Esophagus (tissue), 2 donors: ENCODE results near the gene MPZL1. TPM values are rescaled to one million over a fixed set of nuclear protein-coding genes. Genes with fewer than 3 reads are reported as not detected.

Source experiments
- H3K27ac ChIP-seq, 2 donors: one replicate each; pipeline ENCODE4 v1.5.1; 2013; ENCODE audit warnings: low read depth in 2 of 2, mild to moderate bottlenecking in 2 of 2, inconsistent platforms in 1 of 2, low read length in 1 of 2, moderate library complexity in 1 of 2
- H3K27me3 ChIP-seq, 2 donors: one replicate each; pipeline ENCODE4 v1.6.1; 2013; ENCODE audit warnings: low read length in 2 of 2, control low read depth in 1 of 2, mild to moderate bottlenecking in 1 of 2; ENCODE audit not compliant: insufficient read depth in 2 of 2, control insufficient read depth in 1 of 2
- H3K36me3 ChIP-seq, 2 donors: one replicate each; pipeline ENCODE4 v1.6.1; 2013; ENCODE audit warnings: low read length in 1 of 2; ENCODE audit not compliant: control insufficient read depth in 2 of 2, insufficient read depth in 2 of 2
- H3K4me1 ChIP-seq, 2 donors: one replicate each; pipeline ENCODE4 v1.6.1; 2013; ENCODE audit warnings: low read length in 1 of 2; ENCODE audit not compliant: control insufficient read depth in 2 of 2, insufficient read depth in 2 of 2
- H3K4me3 ChIP-seq, 2 donors: one replicate each; pipeline ENCODE4 v1.5.1; 2013; ENCODE audit warnings: low read length in 2 of 2, mild to moderate bottlenecking in 2 of 2, low read depth in 1 of 2, moderate library complexity in 1 of 2
- H3K9me3 ChIP-seq, 2 donors: one replicate each; pipeline ENCODE4 v1.6.1; 2013; ENCODE audit warnings: mild to moderate bottlenecking in 2 of 2, low read depth in 1 of 2, low read length in 1 of 2, moderate library complexity in 1 of 2; ENCODE audit not compliant: control insufficient read depth in 2 of 2, insufficient read depth in 1 of 2
- WGBS, 2 donors: extraction: QIAGEN DNeasy Blood & Tissue Kit; methylation state at CpG; one replicate each; pipeline ENCODE4 v1.1.7; 2013; 5-methylcytosine and 5-hydroxymethylcytosine counted together
- polyA plus RNA-seq, 2 donors: library from polyadenylated mRNA; stranded (reverse); fragments of 200-250 nt; gene quantifications; one replicate each; pipeline ENCODE4 v1.2.3, GENCODE V29; 2013
- donor health status: healthy with polysubstance abuse.
- donor health status: Bipolar disorder and iron deficiency.

MPZL1 gene
- polyA plus RNA-seq, 2 donors = 16.2 to 22.5 TPM

DNA sequence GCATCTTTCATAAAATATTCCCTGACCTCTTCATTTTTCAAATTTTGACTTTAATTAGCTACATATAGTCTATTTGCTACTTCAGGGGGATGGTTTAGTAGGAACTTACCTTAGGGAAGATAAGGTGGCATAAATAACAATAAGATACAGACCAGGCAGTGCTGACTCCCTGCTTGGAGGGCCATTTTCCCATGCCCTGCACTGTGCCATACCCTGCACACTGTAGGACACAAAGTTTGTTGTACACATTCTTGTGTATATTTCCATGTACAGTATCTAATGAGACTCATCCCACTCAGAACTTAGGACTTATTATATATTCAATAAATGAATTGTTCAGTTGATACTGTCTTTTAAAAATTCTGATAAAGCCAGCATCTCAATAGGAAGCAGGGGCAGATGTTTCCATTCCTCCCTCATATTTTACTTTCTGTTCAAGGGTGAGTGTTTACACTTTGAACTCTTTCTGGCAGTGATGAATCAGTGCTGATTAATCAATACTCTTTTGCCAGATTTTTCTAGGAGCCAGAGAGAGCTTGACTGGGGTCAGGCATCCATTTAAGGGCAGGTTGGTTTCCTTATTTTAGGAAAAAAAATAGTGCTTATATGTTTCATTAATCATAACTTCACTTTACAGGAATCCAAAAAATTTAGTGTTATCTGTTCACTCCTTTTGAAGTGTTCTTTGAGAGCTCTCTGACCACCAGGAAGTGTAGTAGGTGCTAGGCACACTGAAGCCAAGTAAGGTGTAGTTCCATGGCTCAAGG is 30.6 kb downstream of the MPZL1 start:
- Histone ChIP-seq H3K9me3 (no peaks in the 10 kb centered on the region), H3K27ac (peak overlapping the region; percentile 70 to 73), H3K36me3 (no peaks in the 10 kb centered on the region), H3K27me3 (no peaks in the 10 kb centered on the region), H3K4me1 (peaks cover 0 to 6% of the 10 kb centered on the region in 2 donors), H3K4me3 (no peak overlapping the region)

DNA sequence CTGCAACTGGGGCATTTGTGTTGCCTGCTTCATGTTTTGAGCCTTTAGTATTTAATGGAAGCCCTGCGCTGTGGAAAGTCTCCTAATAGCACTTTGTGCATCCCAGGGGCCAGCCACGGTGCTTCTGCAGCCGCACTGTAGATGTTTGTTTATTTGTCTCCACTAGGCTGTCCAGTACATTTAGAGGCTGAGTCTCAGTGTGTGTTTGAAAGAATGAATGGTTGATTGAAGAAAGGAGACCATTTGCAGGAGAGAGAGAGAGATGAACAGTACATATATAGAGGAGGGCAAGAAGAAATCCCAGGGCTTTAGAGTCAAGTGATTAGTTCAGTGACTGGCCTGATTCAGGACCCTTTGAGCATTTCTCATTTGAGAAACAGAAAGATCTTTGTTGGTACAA is 33.9 kb downstream of the MPZL1 start:
- Histone ChIP-seq H3K36me3 (no peaks in the 10 kb centered on the region), H3K4me1 (peaks cover 0 to 6% of the 10 kb centered on the region in 2 donors), H3K9me3 (no peaks in the 10 kb centered on the region), H3K4me3 (no peak overlapping the region), H3K27ac (no peak overlapping the region), H3K27me3 (no peaks in the 10 kb centered on the region)
- 79 to 81% methylated on average over 3 of the region's 3 CpGs for WGBS, 2 donors

DNA sequence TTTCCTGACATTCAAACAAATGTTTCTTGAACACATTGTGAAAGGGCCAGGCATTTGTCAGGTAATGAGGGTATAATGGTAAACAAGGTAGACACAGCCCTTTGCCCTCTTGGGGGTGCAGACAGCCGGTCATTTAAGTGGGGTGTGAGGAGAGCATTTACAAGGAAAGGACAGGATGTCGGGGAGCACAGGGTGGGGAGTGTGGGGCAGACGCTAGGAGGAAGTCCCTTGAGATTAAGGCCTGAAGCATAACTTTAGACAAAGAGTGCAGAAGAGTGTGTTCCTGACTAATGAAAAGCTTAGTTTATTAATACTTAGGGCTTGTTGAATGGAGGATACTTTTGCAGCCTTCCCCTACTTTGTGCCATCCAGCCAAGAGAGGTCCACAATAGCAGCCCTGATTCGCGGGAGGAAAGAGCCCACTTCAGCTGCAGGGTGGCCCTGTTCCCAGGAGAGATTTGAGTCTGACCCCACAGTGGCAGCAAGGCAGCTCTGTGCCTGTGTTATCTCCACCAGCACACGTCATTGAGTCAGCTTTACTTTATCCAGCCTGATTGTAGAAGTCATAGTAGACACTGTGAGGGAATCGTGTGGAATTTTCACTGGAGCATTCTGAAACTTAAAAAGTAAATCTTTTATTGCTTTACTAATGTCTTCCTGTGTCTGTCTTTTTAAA is 35.1 kb downstream of the MPZL1 start:
- H3K27me3 ChIP-seq = no peaks in the 10 kb centered on the region
- no peaks in the 10 kb centered on the region for H3K36me3 ChIP-seq
- H3K4me1 ChIP-seq = peaks cover 0 to 6% of the 10 kb centered on the region in 2 donors
- H3K4me3 ChIP-seq = no peak overlapping the region
- H3K9me3 ChIP-seq = no peaks in the 10 kb centered on the region
- 62 to 74% methylated on average over 7 of the region's 7 CpGs for WGBS, 2 donors
- no peak overlapping the region for H3K27ac ChIP-seq

DNA sequence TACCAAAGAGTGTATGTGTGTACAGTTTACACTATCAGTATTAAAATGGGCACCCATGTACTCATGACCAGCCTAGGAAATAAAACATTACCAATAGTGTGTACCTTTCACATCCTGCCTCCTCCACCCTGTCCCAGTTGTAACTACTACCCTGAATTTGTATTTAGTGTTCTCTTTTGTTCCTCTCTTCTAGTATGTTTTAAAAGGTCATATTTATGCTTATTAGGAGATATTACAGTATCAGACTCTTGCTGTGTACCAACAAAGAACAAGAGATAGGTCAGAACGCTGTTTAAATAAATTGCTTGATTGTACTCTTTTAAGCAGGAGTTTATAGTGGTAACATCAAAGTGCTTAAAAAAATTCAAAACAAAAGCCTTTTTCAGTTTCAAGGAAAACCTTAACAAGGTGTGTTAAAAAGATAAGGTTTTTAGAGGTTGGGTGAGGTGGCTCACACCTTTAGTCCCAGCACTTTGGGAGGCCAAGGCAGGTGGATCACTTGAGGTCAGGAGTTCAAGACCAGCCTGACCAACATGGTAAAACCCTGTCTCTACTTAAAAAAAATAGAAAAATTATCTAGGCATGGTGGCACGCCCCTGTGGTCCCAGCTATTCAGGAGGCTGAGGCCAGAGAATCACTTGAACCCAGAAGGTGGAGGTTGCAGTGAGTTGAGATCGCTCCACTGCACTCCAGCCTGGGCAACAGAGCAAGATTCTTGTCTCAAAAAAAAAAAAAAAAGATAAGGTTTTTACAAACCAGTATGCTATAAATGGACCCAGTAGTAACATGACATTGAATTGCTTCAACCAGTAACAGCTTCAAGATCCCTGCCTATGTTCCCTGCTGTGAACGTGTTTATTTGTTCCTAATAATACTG is 35.9 kb downstream of the MPZL1 start:
- Histone ChIP-seq H3K27ac (no peak overlapping the region), H3K4me1 (peaks cover 0 to 4% of the 10 kb centered on the region in 2 donors)

DNA sequence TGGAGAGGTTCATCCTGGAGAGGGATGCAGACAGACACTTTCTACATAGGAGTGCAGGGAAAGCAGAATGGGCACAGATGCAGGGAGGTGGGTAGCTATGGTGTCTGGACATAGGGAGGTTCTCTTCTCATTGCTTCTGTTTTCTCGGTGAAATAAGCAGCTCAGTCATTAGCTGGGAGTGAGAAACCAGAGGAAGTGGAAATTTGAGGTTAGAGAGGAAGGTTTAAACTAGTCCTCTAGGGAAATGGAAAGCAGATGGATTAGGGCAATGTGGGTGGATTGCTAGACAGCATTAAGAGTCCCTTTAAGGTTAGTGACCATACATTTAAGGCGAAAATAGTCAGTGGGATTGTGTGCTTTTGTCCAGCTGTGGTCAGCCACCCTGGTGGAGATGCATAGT is 39.6 kb downstream of the MPZL1 start:
- 45 to 52% methylated on average over 2 of the region's 2 CpGs for WGBS, 2 donors
- no peaks in the 10 kb centered on the region for H3K27me3 ChIP-seq
- peaks cover 0 to 3% of the 10 kb centered on the region in 2 donors for H3K36me3 ChIP-seq
- no peaks in the 10 kb centered on the region for H3K9me3 ChIP-seq
- H3K4me3 ChIP-seq = no peak overlapping the region
- H3K4me1 ChIP-seq = no peaks in the 10 kb centered on the region
- no peak overlapping the region for H3K27ac ChIP-seq

More for the DNA sequence above, 35.9 kb downstream of the MPZL1 start:
- H3K9me3 ChIP-seq = no peaks in the 10 kb centered on the region
- H3K27me3 ChIP-seq = no peaks in the 10 kb centered on the region
- WGBS, 2 donors = 88 to 91% methylated on average over 4 of the region's 4 CpGs
- H3K36me3 ChIP-seq = no peaks in the 10 kb centered on the region
- H3K4me3 ChIP-seq = no peak overlapping the region

DNA sequence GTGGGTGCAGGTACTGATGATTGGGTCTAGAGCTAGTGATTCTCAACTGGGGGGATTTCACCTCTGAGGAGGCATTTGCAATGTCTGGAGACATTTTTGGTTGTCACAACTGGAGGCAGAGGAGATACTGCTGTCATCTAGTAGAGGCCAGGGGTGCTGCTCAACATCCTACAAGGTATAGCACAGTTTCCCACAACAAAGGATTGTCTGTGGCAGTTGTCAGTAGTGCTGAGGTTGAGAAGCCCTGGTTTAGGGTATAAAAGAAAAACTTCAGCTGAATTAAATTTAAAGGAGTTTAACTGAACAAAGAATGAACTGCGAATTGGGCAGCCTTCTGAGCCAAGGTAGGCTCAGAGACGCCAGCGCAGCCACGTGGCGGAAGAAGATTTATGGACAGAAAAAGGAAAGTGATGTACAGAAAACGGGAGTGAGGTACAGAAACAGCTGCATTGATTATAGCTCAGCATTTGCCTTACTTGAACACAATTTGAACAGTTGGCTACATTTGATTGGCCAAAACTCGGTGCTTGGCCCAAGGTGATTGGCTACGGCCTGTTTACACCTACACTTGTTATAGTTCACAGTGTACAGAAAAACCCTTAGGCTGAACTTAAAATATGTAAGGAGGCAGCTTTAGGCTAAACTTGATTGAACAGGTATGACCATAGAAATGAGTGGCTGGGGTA is 40.4 kb downstream of the MPZL1 start:
- Histone ChIP-seq H3K36me3 (peaks cover 0 to 5% of the 10 kb centered on the region in 2 donors), H3K27me3 (no peaks in the 10 kb centered on the region), H3K27ac (no peak overlapping the region), H3K4me3 (no peak overlapping the region), H3K9me3 (no peaks in the 10 kb centered on the region), H3K4me1 (no peaks in the 10 kb centered on the region)
- WGBS, 2 donors = 92 to 94% methylated on average over 8 of the region's 8 CpGs

DNA sequence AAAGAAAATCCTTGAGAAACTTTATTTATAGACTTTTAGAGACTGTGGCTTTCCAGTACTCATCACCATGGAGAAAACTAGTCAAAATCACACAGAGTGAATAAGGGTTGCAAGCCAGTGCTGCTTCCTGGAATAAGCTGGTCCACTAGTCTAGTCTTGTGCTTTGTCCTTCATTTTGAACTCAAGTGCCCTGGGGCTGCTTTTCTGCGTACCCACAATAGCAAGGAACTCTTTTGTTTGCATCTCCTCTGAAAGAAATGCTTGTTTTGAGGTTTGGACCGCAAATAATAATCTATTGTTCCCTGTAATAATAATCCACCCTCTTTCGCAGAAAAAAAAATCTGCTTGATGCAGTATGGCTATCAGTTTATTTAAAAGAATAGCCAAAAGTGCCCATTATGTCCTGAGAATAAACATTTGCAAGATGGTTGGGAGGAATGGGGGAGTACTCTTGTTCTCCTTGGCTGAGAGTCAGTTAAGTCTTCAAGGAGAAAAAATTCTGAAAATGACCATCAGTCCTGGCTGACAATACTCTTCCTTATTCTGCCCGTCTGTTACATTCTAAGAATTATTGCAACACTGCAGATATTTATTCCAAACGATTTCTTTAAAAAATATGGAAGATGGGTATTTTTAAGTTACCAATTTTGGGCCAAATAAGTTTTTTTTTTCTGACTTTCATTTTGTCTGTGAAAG is 41.9 kb downstream of the MPZL1 start:
- H3K36me3 ChIP-seq = peaks cover 2 to 5% of the 10 kb centered on the region in 2 donors
- H3K4me3 ChIP-seq = no peak overlapping the region
- H3K4me1 ChIP-seq = no peaks in the 10 kb centered on the region
- no peaks in the 10 kb centered on the region for H3K27me3 ChIP-seq
- WGBS, 2 donors = 40 to 67% methylated on average over 5 of the region's 5 CpGs
- no peak overlapping the region for H3K27ac ChIP-seq
- H3K9me3 ChIP-seq = no peaks in the 10 kb centered on the region

DNA sequence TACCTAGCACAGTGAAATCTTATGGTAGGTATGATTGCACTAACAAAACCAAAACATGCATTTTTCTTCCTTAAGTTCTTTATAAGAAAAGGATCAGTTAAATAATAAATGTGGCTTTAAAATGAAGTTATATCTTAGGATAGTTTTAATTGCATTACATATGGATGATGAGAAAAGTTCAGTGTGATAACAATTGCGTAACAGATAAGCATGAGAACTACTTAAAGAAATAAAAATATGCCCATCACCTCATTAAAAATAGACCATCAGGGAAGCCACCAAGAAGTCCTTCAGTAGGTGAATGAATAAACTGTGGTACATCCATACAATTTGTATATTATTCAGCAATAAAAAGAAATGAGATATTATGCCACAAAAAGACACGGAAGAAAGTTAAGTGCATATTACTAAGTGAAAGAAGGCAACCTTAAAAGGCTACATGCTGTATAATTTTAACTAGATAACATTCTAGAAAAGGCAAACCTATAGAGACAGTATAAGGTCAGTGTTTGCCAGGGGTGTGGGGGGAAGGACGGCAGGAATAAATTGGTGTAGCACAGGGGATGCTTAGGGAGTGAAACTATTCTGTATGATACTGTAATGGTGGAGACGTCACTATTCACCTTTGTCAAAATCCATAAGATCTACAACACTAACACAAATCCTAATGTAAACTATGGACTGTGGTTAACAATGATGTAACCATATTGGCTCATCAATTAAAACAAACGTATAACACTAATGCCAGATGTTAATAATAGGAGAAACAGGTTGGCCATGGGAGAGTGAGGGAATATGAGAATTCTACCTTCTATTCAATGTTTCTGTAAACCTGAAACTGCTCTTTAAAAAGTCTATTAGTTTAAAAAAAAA is 42.9 kb downstream of the MPZL1 start:
- Histone ChIP-seq H3K9me3 (no peaks in the 10 kb centered on the region), H3K27me3 (no peaks in the 10 kb centered on the region), H3K36me3 (peaks cover 5 to 7% of the 10 kb centered on the region in 2 donors), H3K4me3 (no peak overlapping the region), H3K4me1 (no peaks in the 10 kb centered on the region), H3K27ac (no peak overlapping the region)
- 73 to 80% methylated on average over 5 of the region's 5 CpGs for WGBS, 2 donors
